ENCODE measurements around the gene IFT43. TPM values are rescaled to one million over a fixed set of nuclear protein-coding genes. Genes with fewer than 3 reads are reported as not detected.

IFT43 gene
- total RNA-seq, 1 experiment from 2014 or later = 24.2 TPM

GRCh38 chr14:75976826-75977581 is 8.6 kb upstream of the IFT43 start:
- no peaks in the 10 kb centered on the region for H4K20me1 ChIP-seq (ENCODE audit: insufficient read depth)

GRCh38 chr14:75977582-75977943 is 8.0 kb upstream of the IFT43 start:
- Histone ChIP-seq H3K27me3 (ENCODE audit: insufficient read depth, low read length) (no peaks in the 10 kb centered on the region), H3K9me2 (ENCODE audit: insufficient read depth) (no peaks in the 10 kb centered on the region), H3K4me2 (ENCODE audit: low read length) (no peak overlapping the region), H3K4me3 (replicated peaks in 1 of 2; ENCODE audit: low read depth in 1 of 2, low read length in 2 of 2) (no peak overlapping the region), H3K36me3 (ENCODE audit: control insufficient read depth in 1 of 2, insufficient read depth in 2 of 2, low read length in 2 of 2) (no peaks in the 10 kb centered on the region), H3K79me2 (ENCODE audit: insufficient read depth, low read length) (no peaks in the 10 kb centered on the region), H3K4me1 (ENCODE audit: control insufficient read depth in 1 of 2, insufficient read depth in 2 of 2, low read length in 2 of 2) (peaks cover 6 to 11% of the 10 kb centered on the region in 2 experiments), H3K9ac (ENCODE audit: low read length) (no peak overlapping the region), H3K9me3 (ENCODE audit: control insufficient read depth in 1 of 2, insufficient read depth in 1 of 2, low read depth in 1 of 2, low read length in 2 of 2) (no peaks in the 10 kb centered on the region), H4K20me1 (ENCODE audit: insufficient read depth) (no peaks in the 10 kb centered on the region), H2AFZ (ENCODE audit: low read depth, low read length, poor library complexity, severe bottlenecking) (no peak overlapping the region), H3K27ac (ENCODE audit: low read depth, low read length) (no peak overlapping the region)
- BruUV-seq (replicated peaks) = no TSS peak
- ChIA-PET POLR2A (no interaction called here), RAD21 (ENCODE audit: low non-redundant PET in 1 of 2, low total read pairs in 2 of 2, uncharacterized antibody in 2 of 2, unreplicated experiment in 2 of 2) (interaction anchor here in 1 of 2 experiments (1.7 kb wide), 1 partner anchor 269 kb away, joined by 6 read pairs; no protein-coding TSS in a partner anchor), CTCF (interaction anchor here (0.6 to 3.3 kb wide), 5 partner anchors 71 to 269 kb away, joined by 3 to 31 read pairs (median 3); no protein-coding TSS in a partner anchor)
- no peak for DNase-seq (ENCODE audit: low read depth, low spot score)
- TF ChIP-seq CBX3 (IDR thresholded peaks at IDR 0.05; ENCODE audit: low read depth) (no peak), EZH2 (IDR thresholded peaks at IDR 0.05) (no peak), JUND (IDR thresholded peaks at IDR 0.05) (no peak)
- TF ChIP-seq, protein P1, sequence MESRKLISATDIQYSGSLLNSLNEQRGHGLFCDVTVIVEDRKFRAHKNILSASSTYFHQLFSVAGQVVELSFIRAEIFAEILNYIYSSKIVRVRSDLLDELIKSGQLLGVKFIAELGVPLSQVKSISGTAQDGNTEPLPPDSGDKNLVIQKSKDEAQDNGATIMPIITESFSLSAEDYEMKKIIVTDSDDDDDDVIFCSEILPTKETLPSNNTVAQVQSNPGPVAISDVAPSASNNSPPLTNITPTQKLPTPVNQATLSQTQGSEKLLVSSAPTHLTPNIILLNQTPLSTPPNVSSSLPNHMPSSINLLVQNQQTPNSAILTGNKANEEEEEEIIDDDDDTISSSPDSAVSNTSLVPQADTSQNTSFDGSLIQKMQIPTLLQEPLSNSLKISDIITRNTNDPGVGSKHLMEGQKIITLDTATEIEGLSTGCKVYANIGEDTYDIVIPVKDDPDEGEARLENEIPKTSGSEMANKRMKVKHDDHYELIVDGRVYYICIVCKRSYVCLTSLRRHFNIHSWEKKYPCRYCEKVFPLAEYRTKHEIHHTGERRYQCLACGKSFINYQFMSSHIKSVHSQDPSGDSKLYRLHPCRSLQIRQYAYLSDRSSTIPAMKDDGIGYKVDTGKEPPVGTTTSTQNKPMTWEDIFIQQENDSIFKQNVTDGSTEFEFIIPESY (IDR thresholded peaks at IDR 0.05; ENCODE audit: extremely low read depth, insufficient replicate concordance, low read length) = no peak
- TF ChIP-seq, protein P2, sequence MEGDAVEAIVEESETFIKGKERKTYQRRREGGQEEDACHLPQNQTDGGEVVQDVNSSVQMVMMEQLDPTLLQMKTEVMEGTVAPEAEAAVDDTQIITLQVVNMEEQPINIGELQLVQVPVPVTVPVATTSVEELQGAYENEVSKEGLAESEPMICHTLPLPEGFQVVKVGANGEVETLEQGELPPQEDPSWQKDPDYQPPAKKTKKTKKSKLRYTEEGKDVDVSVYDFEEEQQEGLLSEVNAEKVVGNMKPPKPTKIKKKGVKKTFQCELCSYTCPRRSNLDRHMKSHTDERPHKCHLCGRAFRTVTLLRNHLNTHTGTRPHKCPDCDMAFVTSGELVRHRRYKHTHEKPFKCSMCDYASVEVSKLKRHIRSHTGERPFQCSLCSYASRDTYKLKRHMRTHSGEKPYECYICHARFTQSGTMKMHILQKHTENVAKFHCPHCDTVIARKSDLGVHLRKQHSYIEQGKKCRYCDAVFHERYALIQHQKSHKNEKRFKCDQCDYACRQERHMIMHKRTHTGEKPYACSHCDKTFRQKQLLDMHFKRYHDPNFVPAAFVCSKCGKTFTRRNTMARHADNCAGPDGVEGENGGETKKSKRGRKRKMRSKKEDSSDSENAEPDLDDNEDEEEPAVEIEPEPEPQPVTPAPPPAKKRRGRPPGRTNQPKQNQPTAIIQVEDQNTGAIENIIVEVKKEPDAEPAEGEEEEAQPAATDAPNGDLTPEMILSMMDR (IDR thresholded peaks at IDR 0.05 in 2 of 3, conservative IDR thresholded peaks at IDR 0.05 in 1 of 3; ENCODE audit: borderline replicate concordance in 1 of 3, insufficient read depth in 1 of 3, low read depth in 2 of 3, low read length in 2 of 3) = no peak
- intact Hi-C loops (cut with micrococcal nuclease) = loop anchor here (2.0 kb wide), 1 partner anchor 71 kb away; no protein-coding TSS in a partner anchor
- no peak for ATAC-seq

More at GRCh38 chr14:75976826-75977581, 8.6 kb upstream of the IFT43 start:
- CTCF ChIA-PET = interaction anchor here (0.6 to 3.3 kb wide), 7 partner anchors 70 to 268 kb away, joined by 3 to 31 read pairs (median 6); no protein-coding TSS in a partner anchor
- no TSS peak for BruUV-seq (replicated peaks)
- intact Hi-C loops (cut with micrococcal nuclease) = loop anchor here (2.0 kb wide), 1 partner anchor 70 kb away; no protein-coding TSS in a partner anchor
- H3K4me2 ChIP-seq (ENCODE audit: low read length) = no peak overlapping the region
- H3K36me3 ChIP-seq (ENCODE audit: control insufficient read depth in 1 of 2, insufficient read depth in 2 of 2, low read length in 2 of 2) = no peaks in the 10 kb centered on the region
- POLR2A ChIA-PET = no interaction called here
- DNase-seq (ENCODE audit: low read depth, low spot score) (no peak), ATAC-seq (no peak)
- no peaks in the 10 kb centered on the region for H3K9me2 ChIP-seq (ENCODE audit: insufficient read depth)
- H3K27ac ChIP-seq (ENCODE audit: low read depth, low read length) = no peak overlapping the region
- H3K79me2 ChIP-seq (ENCODE audit: insufficient read depth, low read length) = no peaks in the 10 kb centered on the region
- H2AFZ ChIP-seq (ENCODE audit: low read depth, low read length, poor library complexity, severe bottlenecking) = no peak overlapping the region
- no peaks in the 10 kb centered on the region for H3K27me3 ChIP-seq (ENCODE audit: insufficient read depth, low read length)
- no peak overlapping the region for H3K9ac ChIP-seq (ENCODE audit: low read length)
- TF ChIP-seq, protein P2 (IDR thresholded peaks at IDR 0.05 in 2 of 3, conservative IDR thresholded peaks at IDR 0.05 in 1 of 3; ENCODE audit: borderline replicate concordance in 1 of 3, insufficient read depth in 1 of 3, low read depth in 2 of 3, low read length in 2 of 3) = peak in 1 of 3 experiments; percentile 23; a peak in 1 of 6 replicates
- TF ChIP-seq RAD21 (IDR thresholded peaks at IDR 0.05; ENCODE audit: low read depth) (peak; percentile 52), YY1 (IDR thresholded peaks at IDR 0.05; ENCODE audit: extremely low read depth, insufficient replicate concordance, low read depth, low read length) (no peak)
- no peaks in the 10 kb centered on the region for H3K9me3 ChIP-seq (ENCODE audit: control insufficient read depth in 1 of 2, insufficient read depth in 1 of 2, low read depth in 1 of 2, low read length in 2 of 2)
- RAD21 ChIA-PET (ENCODE audit: low non-redundant PET in 1 of 2, low total read pairs in 2 of 2, uncharacterized antibody in 2 of 2, unreplicated experiment in 2 of 2) = interaction anchor here (0.6 to 1.7 kb wide), 2 partner anchors 72 to 268 kb away, joined by 3 to 6 read pairs; no protein-coding TSS in a partner anchor
- no peak overlapping the region for H3K4me3 ChIP-seq (replicated peaks in 1 of 2; ENCODE audit: low read depth in 1 of 2, low read length in 2 of 2)
- peaks cover 6 to 9% of the 10 kb centered on the region in 2 experiments for H3K4me1 ChIP-seq (ENCODE audit: control insufficient read depth in 1 of 2, insufficient read depth in 2 of 2, low read length in 2 of 2)

Measured in HCT116 (cell line).